NCI-H187 (cell line): ENCODE results near the gene STX8.
"Not testable (repeated sequence)": the region's sequence is repeated elsewhere in the genome, so short reads cannot be mapped to it uniquely, and the experiment has no call there.

ENCODE experiments used
- DNase-seq, 2 experiments: peaks; one replicate each; lab custom pipeline; 2025; lab: John Stamatoyannopoulos, UW

The STX8 gene

DNA sequence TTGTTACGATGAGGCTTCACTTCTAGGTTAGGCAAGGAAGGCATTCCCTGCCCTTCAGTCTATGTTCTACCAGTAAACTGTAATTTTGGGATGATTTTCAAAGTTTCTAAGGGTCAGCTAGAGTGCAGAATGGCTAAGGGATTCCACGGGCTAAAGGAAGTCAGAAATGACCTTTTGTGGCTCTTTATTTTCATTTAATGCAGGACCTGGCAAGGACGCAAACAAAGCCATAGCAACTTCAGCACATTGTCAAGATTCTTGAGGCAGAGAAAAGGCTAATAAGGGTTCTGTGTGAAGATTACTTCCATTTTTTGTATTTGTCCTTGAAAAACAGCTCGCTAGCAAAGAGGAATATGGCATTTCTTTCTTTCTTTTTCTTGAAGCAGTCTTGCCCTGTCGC, 76.6 kb downstream of the STX8 start:
- no peak for DNase-seq

DNA sequence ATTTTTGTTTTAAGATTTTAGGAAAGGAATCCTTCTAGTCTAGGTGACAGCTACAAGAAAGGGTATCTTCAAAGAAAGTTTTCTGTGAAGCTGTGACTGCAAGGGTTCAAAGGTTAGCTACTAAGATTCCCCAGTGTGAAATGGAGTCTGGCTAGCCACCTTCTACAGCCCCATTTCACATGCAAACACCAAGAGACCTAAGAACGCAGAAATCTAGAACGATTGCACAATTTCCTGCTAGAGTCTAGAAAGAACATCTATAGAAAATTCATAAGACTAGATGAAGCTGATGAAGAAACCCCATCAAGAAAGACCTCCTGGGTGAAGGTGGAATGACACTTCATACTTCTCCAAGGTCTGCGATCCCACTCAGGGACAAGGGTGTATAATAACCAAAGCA, 77.1 kb downstream of the STX8 start:
- no peak for DNase-seq

DNA sequence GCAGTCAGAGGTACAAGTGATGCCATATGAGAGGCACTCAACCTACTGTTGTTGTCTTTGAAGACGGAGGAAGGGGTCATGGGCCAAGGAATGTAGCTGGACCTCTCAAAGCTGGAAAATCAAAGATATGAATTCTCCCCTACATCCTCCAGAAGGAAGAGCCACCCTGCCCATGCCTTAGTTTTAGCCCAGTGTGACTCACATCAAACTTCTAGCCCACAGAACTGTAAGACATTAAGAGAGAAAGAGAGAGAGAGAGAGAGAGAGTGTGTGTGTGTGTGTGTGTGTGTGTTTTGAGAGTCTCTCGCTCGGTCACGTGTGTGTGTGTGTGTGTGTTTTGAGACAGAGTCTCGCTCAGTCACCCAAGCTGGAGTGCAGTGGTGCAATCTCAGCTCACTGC, 87.1 kb downstream of the STX8 start:
- DNase-seq: no peak

DNA sequence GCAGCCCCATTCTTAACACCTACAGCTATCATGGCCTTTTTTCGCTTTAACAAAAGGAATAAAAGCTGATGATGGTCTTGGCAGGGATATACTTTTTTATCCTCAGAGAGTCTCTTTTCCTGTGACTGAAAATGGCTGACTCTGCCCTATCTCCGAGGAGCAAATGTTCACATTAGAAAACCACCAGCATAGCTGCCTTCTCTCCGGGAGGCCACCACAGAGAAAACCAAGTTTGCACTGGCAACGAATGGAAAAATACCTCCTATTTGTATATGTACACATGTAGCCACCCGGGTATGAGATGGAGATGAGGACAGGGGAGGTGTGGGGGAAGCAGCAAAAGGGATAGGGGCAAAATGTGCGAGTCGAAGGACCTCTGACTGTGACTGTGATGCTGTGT, 88.2 kb downstream of the STX8 start:
- no peak for DNase-seq

DNA sequence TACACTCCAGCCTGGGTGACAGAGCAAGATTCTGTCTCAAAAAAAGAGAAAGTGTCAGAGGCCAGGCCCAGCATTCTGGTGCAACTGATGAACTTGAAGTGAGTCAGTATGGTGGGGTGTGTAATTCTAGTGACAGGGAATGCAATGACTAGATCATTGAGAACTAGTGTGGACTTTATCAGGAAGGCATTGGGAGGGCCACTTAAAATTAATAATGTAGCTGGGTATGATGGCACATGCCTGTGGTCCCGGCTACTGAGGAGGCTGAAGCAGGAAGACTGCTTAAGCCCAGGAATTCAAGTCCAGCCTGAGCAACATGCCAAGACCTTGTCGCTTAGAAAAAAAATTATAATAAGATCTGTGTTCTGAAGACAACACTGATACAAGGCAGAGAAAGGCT, 90.8 kb downstream of the STX8 start:
- no peak for DNase-seq

DNA sequence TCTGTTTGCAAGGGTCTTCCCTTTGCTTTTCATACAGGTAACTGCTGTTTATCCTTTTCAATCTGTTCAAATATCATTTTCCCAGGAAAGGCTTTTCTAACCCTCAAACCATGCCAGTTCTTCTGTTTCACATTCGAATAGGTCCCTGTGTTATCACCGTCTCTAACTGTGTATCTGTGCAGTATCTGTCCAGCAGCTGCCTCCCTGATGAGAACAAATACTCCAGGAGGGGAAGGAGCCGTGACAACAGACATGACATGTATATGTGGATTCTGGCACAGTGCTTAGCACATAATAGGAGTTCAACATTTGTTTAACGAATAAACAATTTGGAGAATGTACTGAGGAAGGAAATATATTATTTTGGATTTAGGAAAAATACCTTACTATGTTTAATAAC, 95.7 kb downstream of the STX8 start:
- no peak for DNase-seq

DNA sequence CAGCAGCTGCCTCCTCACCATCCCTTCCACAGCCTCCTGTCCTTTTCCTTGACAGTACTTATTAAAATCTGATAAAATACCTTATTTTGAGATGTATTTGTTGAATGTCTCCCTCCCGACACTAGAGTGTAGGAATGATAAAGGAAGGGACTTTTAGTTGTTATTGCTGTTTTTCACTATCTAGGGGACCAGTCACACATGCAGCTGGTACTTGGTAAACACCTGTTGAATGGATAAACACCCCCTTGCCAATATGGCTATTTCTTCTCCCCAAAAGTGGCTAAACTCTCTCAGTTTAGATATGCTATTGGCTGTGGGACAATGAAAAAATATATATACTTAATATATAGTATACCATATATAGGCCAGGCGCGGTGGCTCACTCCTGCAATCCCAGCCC, 96.7 kb downstream of the STX8 start:
- DNase-seq: no peak

DNA sequence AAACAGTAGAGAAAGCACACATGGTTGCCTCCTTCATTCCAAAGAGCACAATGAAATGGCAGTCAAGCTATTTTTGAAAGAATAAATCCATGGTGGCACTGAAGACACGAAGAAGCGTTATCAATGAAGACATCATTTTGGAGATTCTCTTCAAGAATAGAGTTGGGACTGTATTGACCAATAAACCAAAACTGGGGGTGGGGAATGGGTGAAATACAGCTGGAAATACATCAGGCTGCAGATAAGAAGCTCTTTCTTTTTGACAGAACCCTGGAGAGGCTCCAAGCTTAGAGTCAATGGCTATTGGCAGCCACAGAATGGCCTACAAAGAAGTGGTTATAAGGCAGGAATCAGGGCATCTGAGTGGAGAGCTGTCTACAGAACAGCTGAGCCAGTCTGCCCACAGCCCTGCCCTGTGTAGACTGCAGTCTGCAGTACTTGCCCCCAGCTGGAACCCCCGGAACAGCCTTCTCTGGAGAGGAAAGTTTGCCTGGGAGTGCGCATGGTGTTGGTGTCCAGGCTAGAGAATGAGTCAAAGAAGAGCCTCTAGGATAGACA, 100.4 kb downstream of the STX8 start:
- no peak for DNase-seq

DNA sequence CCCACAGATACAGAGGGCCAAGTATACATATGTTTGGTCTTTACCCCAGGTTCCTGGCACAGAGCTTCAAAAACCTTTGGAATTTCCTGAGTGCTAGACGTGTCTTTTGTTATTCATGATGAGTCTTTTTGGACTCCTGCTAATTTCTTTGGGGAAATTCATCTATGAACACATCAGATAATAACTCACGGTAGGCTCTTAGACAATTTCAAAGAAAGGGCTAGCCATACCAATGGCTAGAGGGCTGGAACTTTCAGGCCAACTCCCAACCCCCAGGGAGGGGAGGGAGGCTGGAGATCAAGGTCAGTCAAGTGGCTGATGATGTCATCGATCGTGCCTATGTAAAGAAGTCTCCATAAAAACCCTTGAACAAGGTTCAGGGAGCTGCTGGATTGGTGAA, 101.9 kb downstream of the STX8 start:
- no peak for DNase-seq

DNA sequence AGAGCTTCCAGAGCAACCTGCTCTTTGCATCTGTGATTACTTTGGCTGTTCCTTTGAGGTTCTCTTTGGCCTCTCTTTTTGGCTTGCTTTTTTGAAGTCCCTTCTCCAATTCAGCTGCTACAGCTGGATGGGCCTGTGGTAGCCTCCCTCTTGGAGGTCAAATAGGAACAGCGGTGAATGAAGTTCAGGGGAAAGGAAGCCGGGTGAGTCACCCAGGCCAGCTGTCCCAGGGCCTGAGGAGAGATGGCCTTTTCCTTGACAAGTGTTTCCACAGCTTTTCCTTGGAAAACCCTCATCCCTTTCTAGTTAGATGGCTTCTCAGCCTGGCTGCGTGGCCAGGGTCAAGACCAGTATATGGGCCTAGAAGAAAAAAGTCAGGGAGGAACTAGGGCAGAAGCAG, 103.1 kb downstream of the STX8 start:
- no peak for DNase-seq

DNA sequence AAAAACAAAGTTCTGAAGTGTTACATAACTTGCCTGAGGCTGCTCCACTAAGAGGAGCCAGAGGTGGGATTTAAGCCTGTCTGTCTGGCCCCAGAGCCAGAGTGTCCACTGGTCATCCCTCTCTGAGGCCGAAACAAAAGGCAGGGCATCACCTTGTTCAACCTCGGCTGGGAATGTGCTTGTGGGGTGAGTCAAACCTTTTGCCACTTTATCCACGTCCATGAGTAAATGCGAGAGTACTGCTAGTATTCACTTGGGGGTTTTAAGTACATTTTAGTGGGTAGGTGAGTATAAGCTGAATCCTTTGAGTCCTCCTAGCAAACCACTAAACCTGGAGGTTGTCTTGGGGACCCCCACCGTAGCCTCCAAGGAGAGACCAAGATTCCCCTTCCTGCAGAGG, 103.5 kb downstream of the STX8 start:
- DNase-seq: no peak

DNA sequence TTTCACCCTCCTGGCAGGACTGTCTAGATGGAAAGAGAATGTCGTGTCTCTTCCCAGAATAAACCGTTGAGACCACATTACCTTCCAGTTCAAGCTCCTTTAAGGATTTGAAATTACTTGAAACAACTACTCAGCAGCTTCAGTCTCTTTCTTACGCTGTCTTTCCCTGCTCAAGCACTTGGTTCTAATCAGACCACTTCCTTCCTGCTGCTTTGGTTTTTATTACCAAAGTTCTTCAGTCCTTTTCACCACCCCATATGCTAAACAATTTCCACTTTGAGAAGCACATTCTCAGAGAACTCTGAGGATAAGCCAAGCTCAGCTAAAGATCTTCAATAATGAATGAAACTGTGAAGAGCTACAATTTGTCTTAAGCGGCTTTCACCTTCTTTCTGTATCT, 105.4 kb downstream of the STX8 start:
- DNase-seq: no peak

DNA sequence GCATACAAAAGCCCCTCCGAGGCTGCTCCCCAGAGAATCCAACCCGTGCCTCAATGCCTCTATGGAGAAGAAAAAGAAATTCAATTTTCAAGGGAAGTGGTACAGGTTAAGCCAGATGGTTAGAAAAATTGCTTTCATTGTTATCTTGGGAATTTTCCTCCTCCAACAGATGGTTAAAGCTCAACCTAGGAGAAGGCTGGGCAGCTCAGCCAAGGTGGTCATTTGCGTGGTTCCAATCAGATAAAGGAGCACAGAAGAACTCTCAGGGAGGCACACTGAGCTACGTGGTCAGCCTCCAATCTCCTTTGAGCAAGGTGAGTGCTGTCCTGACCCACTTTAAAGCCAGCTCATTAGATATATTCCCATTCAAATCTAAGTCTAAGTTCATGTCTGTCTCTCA, 106.7 kb downstream of the STX8 start:
- DNase-seq: no peak

DNA sequence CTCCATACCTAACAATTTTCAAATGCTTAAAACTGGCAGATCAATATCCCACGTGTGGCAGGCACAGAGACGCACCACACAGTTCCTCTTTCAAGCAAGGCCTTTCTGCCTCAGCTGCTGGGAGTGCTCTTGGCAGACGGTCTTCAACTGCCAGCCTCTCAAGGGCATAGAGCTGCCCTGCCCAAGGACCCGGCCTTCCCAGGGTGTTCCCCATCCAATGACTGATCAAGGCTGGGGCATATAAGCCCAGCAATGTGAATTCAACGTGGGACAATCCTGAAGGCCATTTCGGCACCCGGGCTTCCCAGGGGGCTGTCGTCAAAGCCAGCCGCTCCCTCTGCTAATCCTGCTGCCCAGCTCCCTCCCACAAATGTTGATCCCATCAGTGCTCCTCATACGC, 107.1 kb downstream of the STX8 start:
- DNase-seq: no peak

DNA sequence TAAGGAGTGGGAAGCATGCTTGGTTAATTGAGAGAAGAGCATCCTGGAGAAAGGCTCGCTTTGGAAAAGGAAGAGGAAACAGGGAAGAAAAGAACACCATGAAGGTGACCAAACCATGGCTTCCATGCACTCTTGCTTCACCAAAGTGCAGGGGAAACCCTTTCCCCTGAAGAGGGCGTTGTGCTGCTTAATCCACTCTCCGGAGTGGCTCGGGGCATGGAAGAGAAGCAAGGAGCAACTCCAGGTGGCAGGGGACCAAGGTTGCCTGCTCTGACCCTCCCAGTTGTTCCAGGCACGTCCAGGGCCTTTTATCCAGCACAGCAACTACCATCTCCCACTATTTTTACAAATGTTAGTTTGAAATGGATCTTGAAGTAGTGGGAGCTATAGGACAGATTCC, 108.1 kb downstream of the STX8 start:
- no peak for DNase-seq

DNA sequence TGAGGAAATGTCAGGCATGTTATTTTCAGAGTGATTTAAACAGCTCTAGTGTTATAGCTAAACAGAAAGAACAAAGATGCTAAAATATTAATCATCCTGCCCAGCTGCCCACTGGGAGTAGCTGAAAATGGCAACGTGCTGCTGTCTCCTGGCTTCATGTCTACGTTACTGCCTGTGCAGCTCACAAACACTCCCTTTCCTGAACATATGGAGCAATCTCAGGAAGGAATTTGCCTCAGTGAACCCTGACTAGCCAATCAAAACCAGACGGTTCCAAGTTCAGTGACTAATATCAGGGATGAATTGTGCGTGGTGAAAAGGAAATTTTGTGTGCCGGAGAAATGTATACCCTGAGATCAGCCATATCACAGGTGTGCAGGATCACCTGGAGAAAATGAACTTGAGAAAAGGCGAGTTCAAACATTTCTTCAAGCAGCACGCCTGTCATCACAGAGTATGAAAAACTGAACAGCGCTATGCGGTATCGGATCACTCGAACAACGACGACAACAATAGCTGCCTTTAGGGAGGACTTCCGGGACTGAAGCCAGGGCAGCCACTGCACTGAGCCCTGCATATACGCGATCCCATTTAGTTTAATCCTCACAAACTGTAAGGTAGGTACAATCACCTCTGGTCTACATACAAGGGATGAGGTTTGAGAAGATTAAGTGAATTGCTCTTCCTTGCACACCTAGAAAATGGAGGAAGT, 110.3 kb downstream of the STX8 start:
- DNase-seq: no peak

DNA sequence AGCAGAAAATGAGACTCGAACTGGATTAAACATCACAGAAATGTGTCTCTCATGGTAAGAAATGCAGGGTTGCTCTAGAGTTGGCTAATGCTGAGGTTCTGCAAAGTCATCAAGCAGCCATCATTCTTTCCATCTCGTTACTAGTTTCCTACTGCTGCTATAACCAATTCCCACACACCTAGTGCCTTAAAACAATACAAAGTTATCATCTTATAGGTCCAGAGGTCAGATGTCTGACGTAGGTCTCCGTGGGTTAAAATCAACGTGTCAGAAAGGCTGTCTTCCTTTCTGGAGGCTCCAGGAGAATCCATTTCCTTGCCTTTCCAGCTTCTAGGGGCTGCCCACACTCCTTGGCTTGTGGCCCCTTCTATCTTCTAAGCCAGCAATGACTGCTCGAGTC, 118.6 kb downstream of the STX8 start:
- DNase-seq: no peak

DNA sequence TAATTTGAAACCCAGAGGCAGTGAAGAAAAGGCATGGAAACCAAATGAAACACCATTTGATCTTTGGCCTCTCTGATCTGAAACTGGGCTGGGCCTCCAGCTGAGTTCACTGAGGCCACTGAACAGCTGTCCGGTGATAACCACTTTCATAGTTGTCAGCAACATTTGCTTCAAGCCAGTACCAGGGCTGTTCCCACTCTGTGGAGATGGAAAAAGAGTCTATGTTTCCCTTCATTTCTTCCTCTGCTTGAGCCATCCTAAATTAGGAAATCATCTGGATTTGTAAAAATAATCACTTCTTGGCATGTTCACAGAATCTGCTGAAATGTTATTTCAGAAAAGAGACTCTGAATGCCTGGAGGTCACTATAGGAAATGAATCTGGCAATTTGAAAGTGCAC, 119.3 kb downstream of the STX8 start:
- DNase-seq: no peak

DNA sequence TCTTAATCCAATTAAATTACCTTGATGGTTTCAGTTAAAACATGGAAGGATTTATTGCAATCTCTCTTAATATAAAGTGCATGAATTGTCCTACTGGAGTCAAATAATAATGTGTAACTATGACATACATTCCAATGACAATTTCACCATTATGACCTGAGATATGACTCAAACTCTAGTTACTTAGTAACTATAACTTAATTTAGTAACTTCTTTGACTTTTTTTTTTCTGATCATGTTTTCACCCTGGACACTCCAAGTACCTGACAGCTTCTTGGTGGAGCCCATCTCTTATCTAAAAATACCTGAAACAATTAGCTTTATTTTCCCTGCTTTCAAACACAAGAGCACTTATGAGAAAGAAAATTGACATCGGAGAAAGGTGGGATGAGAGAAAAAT, 123.7 kb downstream of the STX8 start:
- DNase-seq: no peak

DNA sequence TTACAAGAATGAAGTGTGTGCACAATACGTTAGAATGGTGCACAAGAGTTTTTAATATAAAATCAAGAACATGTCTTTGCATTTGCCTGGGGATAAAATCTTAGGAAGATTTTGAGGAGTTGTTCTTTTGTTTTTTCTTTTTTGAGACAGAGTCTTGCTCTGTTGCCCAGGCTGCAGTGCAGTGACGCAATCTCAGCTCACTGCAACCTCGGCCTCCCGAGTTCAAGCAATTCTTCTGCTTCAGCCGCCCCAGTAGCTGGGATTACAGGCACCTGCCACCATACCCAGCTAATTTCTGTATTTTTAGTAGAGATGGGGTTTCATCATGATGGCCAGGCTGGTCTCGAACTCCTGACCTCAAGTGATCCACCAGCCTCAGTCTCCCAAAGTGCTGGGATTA, 128.3 kb downstream of the STX8 start:
- DNase-seq: not testable (repeated sequence)

DNA sequence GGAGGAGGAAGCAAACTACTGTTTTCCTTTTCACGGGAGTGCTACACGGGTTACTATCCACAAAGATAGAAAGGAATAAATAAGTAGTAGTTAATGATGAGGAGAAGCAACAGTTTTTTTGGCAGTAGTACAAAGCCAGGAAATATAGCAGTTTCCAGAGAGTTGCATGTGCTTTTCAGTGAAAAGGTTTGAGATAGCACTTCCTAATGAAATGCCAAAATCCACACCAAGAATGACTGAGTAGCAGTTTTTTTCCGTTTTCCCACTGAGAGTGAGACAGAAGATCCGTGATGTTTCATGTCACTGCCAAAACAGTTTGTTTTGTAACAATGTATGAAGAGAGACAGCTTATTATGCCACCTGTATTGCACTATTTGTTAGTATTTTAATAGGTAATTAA, 129.1 kb downstream of the STX8 start:
- no peak for DNase-seq

DNA sequence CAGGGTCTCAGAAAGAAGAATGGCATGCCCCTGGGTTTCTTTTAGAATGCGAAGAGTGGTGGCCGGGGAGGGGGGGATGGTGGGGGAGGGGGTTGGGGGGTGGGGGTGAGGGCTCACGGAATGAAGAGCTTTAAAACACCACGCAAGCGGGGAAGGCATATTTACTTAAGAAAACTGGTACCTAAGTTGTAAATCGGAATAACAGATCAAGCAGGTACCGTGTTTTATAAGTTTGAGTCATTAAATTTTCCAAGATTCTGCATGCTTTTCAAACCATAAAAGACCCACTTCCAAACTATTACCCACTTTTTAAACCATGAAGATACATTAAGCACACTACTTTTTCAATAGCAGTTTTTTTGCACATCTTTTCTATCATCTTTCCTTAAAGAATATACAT, 130.2 kb downstream of the STX8 start:
- DNase-seq: no peak

DNA sequence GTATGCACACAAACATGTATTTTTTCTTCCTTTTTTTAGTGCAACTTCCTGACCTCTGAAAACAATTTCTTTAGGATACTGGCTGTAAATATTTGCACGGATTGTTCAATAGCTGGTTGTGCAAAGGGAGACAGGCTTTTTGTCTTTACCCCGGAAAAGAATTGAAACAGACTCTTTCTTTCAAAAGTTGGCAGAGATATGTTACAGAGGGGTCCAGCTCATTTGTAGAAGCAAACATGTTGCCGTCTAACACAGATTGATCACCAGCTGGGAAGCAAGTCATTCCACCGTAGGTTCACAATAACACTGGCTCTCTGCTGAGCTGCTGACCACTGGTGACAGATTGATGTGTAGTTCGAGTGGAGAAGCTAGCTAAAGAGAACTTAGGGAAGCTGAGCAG, 130.9 kb downstream of the STX8 start:
- no peak for DNase-seq

DNA sequence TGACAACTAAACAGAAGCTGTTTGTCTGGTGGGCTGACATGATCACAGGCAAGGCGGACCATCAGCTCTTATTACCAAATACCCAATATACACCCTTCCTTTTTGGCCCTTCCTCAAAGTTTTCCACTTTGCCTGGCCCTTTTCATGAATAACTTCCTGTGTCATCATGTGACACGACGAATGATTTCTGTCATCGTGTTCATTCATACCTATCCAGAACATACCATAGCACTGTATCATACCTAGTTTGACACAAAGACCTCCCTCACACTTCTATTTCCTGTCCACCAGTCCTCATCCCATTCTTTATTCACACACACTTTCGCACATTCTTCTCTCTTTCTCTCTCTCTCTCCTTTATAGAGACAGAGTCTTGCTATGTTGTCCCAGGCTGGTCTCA, 131.8 kb downstream of the STX8 start:
- no peak for DNase-seq
